Stimulated activated naive CD8-positive, alpha-beta T cell treated with anti-CD3 and anti-CD28 coated beads, Interleukin-15, Interleukin-2, amounts not matched to agents 100 U/mL and 50 U/mL, for 24 hours (primary cell): ENCODE measurements around the gene SERPING1.

Source experiments
- ATAC-seq: fragments of 150-1000 bp; cut with Tn5 transposase; one replicate; pipeline ENCODE4 v1.10.0; 2021
- DNase-seq: peaks from one replicate; pipeline ENCODE4 v3.0.0; 2021

SERPING1 gene

GRCh38 chr11:57597916-57598830 lies 688 bp downstream of the SERPING1 start:
- no peak for DNase-seq
- ATAC-seq, result no peak

- no peak for DNase-seq
- ATAC-seq, result no peak
Measured at GRCh38 chr11:57598831-57599155, 1.3 kb downstream of the SERPING1 start.

DNA sequence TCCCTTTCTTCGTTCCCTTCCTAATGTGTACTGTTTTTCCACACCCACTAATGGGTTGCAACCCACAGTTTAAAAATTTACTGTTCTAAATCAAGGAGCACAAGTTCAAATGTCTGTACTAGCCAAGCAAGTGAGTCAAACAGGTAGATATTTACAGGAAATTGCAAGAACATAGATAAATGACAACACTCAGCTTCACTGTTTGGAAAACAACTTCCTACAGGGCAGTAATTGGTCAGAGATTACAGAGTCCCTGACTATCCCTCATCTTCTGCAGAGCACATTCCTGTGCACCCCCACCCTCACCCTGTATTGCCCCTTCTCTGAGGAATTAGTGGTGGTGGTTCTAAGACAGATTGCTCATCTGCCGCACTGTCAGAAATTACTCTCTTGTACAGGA lies 1.9 kb downstream of the SERPING1 start:
- DNase-seq (no peak), ATAC-seq (no peak)

- DNase-seq, result no peak
- ATAC-seq, result no peak
Measured at GRCh38 chr11:57601297-57601696, 3.8 kb downstream of the SERPING1 start.

GRCh38 chr11:57604296-57605027 lies 7.0 kb downstream of the SERPING1 start:
- DNase-seq (no peak), ATAC-seq (no peak)

GRCh38 chr11:57605028-57605420 lies 7.5 kb downstream of the SERPING1 start:
- ATAC-seq, result no peak
- no peak for DNase-seq

GRCh38 chr11:57610170-57610569 lies 12.7 kb downstream of the SERPING1 start:
- ATAC-seq, result no peak
- no peak for DNase-seq

GRCh38 chr11:57614234-57614772 lies 16.8 kb downstream of the SERPING1 start:
- no peak for ATAC-seq
- no peak for DNase-seq

DNA sequence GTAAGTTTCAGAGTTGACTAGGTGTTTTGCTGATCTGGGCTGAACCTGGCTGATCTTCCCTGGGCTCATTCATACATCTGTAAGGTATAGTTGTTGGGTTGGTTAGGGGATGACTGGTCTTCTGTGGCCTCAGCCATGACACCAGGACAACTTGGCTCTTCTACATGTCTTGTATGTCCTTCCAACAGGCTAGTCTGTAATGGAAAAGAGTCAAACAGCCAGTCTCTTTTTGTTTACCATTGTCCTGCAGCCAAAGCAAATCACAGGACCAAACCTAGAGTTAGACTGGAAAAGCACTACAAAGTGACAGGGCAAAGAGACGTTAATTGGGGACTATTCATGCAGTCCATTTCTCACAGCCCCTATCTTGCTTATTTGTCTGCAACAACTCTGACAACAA lies 17.8 kb downstream of the SERPING1 start:
- DNase-seq (no peak), ATAC-seq (no peak)

GRCh38 chr11:57616595-57616994 lies 19.1 kb downstream of the SERPING1 start:
- no peak for ATAC-seq

GRCh38 chr11:57618438-57618837 lies 21.0 kb downstream of the SERPING1 start:
- ATAC-seq, result no peak
- no peak for DNase-seq

More at GRCh38 chr11:57616595-57616994, 19.1 kb downstream of the SERPING1 start:
- no peak for DNase-seq

DNA sequence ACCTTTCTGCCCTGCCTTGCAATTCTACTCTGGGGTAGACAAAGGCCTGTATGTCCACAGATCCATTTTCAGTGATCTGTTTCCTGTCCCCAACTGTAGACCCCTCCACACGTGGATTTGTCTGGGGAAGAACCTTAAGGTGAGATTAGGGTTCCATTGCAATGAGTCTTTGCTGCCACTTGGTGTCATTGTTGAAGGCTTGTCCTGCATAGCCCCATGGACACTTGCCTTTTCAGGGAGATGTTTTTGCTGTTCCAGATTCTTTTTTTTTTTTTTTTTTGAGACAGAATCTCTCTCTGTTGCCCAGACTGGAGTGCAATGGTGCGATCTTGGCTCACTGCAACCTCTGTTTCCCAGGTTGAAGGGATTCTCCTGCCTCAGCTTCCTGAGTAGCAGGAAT lies 21.8 kb downstream of the SERPING1 start:
- no peak for DNase-seq
- ATAC-seq, result no peak

- no peak for DNase-seq
- ATAC-seq, result no peak
Measured at GRCh38 chr11:57620467-57620866, 23.0 kb downstream of the SERPING1 start.

- DNase-seq (no peak), ATAC-seq (no peak)
Measured at GRCh38 chr11:57622263-57622662, 24.8 kb downstream of the SERPING1 start.

GRCh38 chr11:57624864-57625263 lies 27.4 kb downstream of the SERPING1 start:
- DNase-seq (no peak), ATAC-seq (no peak)

DNA sequence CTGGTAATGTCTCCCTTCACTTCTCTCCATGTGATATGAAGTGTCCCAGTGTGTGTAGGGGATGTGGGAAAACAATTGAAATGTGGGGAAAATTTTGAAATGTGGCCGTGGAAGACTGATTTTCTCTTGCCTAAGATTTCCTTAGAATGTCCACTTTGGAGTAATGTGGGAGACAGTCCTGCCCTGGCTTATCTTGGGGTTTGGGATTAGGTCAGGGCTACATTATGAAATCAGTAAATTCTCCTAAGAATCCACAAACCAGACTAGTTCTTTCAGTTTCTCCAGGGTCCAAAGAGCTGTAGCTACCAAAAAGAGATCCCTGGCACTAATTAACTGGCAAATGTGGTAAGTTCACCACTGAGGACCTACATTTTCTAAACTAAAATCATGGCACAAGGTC lies 29.4 kb downstream of the SERPING1 start:
- DNase-seq, result no peak
- no peak for ATAC-seq

DNA sequence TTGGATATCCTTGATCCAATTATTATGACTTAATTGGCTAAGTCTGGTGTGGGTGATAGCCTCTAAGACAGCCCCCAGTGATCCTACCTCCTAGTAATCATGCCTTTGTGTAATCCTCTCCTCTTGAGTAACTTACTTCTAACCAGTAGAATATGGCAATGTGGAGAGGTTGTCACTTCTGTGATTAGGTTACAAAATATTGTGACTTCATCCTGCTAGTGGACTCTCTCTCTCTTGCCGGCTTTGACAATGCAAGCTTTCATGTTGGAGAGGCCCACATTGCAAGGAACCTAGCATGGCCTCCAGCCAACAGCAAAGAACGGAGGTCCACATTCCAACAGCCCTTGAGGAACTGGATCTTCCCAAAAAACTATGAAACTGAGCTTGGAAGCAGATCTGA lies 32.7 kb downstream of the SERPING1 start:
- ATAC-seq, result no peak
- DNase-seq, result no peak

GRCh38 chr11:57632116-57632515 lies 34.6 kb downstream of the SERPING1 start:
- ATAC-seq (no peak), DNase-seq (no peak)

DNA sequence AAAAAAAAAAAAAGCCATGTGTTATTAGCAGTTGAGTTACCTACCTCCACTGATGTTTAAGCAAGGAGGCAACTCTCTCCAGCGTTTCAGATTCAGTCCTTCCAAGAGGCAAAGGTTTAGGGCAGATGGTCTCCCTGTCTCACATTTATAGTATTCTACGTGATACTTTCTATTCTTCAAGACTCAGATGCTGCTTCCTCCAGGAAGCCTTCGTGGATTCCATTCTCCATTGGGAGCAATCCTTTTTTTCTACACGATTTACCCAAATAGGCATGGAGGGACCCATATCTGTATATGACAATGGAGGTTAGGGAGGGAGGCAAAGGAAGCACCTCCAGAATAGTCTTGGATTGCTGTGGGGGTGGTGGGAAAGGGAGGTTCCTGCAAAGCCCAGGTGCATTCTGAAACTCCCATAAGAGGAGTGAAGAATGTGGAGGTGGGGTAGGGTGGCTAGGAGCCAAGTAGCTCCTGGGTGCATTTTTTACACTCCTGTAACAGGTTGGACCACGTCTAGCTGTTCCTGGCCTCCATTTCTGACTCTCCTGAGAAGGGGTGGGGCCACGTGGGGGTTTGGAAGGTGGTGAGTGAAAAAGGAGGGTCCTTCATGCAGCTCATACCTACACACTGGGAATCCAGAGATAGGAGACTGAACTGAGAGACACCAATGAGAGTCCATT lies 36.0 kb downstream of the SERPING1 start:
- DNase-seq, result no peak
- no peak for ATAC-seq

DNA sequence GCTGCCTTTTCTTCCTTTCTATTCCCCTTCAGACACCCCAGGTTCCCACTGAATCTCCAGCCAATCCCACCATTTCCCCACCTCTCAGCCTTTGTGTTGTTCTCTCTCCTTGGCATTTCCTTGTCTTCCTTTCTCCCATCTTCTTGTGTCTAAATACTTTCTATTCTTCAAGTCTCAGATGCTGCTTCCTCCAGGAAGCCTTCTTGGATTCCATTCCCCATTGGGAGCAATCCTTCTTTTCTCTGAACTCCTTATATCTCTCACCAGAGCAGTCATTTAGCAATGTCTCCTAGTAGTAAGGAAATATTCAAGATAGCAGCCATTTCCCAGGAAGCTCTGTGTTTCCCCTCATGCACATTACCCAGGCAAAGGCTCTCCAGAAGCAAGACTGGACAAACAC lies 36.8 kb downstream of the SERPING1 start:
- DNase-seq (no peak), ATAC-seq (no peak)

DNA sequence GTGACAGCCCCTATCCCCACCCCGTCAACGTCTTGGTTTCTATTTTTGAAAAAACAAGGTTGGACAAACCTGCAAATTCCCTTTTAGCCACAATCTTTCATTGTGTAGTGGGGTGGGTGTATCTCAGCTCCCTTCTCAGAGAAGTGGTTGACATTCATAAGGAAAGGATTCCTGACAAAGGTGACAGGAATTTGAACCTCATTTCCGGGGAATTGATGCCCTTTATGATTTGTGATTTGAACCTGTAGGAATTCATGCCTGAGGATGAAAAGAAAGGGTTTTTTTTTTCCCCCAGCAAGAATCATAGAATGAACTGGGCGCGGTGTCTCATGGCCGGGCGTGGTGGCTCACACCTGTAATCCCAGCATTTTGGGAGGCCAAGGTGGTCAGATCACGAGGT lies 37.8 kb downstream of the SERPING1 start:
- no peak for ATAC-seq
- no peak for DNase-seq

GRCh38 chr11:57637626-57638004 lies 40.1 kb downstream of the SERPING1 start:
- ATAC-seq (no peak), DNase-seq (no peak)
